Activated T-cell treated with anti-CD3 and anti-CD28 coated beads for 4 hours (primary cell): ENCODE measurements around the gene PLEKHD1.

Experiments
- DNase-seq: peaks from one replicate; pipeline ENCODE4 v3.0.0-alpha.2; 2020

PLEKHD1 gene

GRCh38 chr14:69558774-69559173 is 74.2 kb downstream of the PLEKHD1 start:
- DNase-seq, result no peak

- no peak for DNase-seq
Observed at GRCh38 chr14:69559581-69560011, 75.1 kb downstream of the PLEKHD1 start.

- DNase-seq, result no peak
Observed at GRCh38 chr14:69560826-69561225, 76.3 kb downstream of the PLEKHD1 start.

- no peak for DNase-seq
Observed at GRCh38 chr14:69561893-69562292, 77.4 kb downstream of the PLEKHD1 start.

GRCh38 chr14:69567563-69567962 is 83.0 kb downstream of the PLEKHD1 start:
- no peak for DNase-seq

- DNase-seq, result no peak
Observed at GRCh38 chr14:69569859-69570258, 85.3 kb downstream of the PLEKHD1 start.

GRCh38 chr14:69570836-69571330 is 86.4 kb downstream of the PLEKHD1 start:
- no peak for DNase-seq

- no peak for DNase-seq
Observed at GRCh38 chr14:69571449-69572029, 87.0 kb downstream of the PLEKHD1 start.

GRCh38 chr14:69572030-69572840 is 87.7 kb downstream of the PLEKHD1 start:
- no peak for DNase-seq

- DNase-seq, result no peak
Observed at GRCh38 chr14:69572841-69573135, 88.3 kb downstream of the PLEKHD1 start.

GRCh38 chr14:69573205-69573830 is 88.8 kb downstream of the PLEKHD1 start:
- DNase-seq, result no peak

GRCh38 chr14:69573831-69574262 is 89.3 kb downstream of the PLEKHD1 start:
- DNase-seq, result peak; percentile 7

GRCh38 chr14:69574263-69574953 is 89.9 kb downstream of the PLEKHD1 start, which contains the start of gene CCDC177:
CCDC177 (minus strand) TSS chr14:69574871; CDS start chr14:69573622, 1,249 bp downstream.
- peak; percentile 73 for DNase-seq

- no peak for DNase-seq
Observed at GRCh38 chr14:69574954-69575295, 90.4 kb downstream of the PLEKHD1 start.

- no peak for DNase-seq
Observed at GRCh38 chr14:69579476-69579875, 94.9 kb downstream of the PLEKHD1 start.

GRCh38 chr14:69580009-69580577 is 95.6 kb downstream of the PLEKHD1 start:
- DNase-seq, result no peak
